Measurements from ENCODE around the gene BGLAP. TPM values are rescaled to one million over a fixed set of nuclear protein-coding genes. Genes with fewer than 3 reads are reported as not detected.

Gene BGLAP
- total and polyA plus RNA-seq, 2 of the 13 experiments (the other 11 are each of a cell fraction or from before 2014, with no cell fraction given) = 0.62 to 1.6 TPM

DNA sequence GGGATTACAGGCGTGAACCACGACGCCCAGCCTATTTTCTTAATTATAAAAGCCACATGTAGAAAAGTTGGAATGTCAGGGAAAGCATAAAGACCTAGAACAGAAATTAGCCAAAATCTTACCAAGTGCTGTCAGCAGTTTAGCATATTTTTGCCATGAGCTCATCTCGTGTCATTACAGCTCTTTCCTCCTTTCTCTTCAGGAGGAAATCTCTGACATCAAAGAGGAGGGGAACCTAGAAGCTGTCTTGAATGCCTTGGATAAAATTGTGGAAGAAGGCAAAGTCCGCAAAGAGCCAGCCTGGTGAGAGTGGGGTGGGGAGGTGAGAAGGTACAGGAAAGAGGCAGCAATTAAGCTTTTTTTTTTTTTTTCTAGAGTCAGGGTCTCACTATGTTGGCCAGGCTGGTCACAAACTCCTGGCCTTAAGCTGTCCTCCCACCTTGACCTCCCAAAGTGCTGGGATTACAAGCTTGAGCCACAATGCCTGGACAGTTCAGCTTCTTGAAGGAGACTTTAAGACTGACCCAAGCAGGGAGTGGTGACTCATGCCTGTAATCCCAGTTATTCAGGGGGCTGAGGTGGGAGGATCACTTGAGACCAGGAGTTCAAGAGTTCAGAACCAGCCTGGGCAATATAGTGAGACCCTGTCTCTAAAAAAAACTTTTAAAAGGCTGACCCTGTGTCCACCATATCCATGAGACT, 8.4 kb upstream of the BGLAP start:
- no TSS peak for BruUV-seq (replicated peaks)
- no peak overlapping the region for H2AFZ ChIP-seq (ENCODE audit: low read length)
- ChIA-PET POLR2A (interaction anchor here (0.7 to 1.0 kb wide), 2 partner anchors 13 to 14 kb away, joined by 3 to 5 read pairs; partner anchors contain the start of gene PAQR6), CTCF (ENCODE audit: low intra/inter-chr PET ratio, low total read pairs) (no interaction called here)
- H3K27me3 ChIP-seq (ENCODE audit: control insufficient read depth in 1 of 2, insufficient read depth in 2 of 2, low read length in 2 of 2) = no peaks in the 10 kb centered on the region
- intact Hi-C loops (cut with micrococcal nuclease; ENCODE audit: unreplicated experiment) = no loop called here
- TF ChIP-seq RFX3 (CRISPR knock-in tag; IDR thresholded peaks at IDR 0.05) (no peak), ZNF749 (CRISPR knock-in tag; IDR thresholded peaks at IDR 0.05; ENCODE audit: borderline replicate concordance) (no peak), HDAC6 (IDR thresholded peaks at IDR 0.05; ENCODE audit: low read depth, low read length) (no peak), SPEN (CRISPR knock-in tag; IDR thresholded peaks at IDR 0.05; ENCODE audit: low read depth) (no peak), ZSCAN31 (CRISPR knock-in tag; IDR thresholded peaks at IDR 0.05; ENCODE audit: low read depth) (no peak)
- TF ChIP-seq, protein P1, sequence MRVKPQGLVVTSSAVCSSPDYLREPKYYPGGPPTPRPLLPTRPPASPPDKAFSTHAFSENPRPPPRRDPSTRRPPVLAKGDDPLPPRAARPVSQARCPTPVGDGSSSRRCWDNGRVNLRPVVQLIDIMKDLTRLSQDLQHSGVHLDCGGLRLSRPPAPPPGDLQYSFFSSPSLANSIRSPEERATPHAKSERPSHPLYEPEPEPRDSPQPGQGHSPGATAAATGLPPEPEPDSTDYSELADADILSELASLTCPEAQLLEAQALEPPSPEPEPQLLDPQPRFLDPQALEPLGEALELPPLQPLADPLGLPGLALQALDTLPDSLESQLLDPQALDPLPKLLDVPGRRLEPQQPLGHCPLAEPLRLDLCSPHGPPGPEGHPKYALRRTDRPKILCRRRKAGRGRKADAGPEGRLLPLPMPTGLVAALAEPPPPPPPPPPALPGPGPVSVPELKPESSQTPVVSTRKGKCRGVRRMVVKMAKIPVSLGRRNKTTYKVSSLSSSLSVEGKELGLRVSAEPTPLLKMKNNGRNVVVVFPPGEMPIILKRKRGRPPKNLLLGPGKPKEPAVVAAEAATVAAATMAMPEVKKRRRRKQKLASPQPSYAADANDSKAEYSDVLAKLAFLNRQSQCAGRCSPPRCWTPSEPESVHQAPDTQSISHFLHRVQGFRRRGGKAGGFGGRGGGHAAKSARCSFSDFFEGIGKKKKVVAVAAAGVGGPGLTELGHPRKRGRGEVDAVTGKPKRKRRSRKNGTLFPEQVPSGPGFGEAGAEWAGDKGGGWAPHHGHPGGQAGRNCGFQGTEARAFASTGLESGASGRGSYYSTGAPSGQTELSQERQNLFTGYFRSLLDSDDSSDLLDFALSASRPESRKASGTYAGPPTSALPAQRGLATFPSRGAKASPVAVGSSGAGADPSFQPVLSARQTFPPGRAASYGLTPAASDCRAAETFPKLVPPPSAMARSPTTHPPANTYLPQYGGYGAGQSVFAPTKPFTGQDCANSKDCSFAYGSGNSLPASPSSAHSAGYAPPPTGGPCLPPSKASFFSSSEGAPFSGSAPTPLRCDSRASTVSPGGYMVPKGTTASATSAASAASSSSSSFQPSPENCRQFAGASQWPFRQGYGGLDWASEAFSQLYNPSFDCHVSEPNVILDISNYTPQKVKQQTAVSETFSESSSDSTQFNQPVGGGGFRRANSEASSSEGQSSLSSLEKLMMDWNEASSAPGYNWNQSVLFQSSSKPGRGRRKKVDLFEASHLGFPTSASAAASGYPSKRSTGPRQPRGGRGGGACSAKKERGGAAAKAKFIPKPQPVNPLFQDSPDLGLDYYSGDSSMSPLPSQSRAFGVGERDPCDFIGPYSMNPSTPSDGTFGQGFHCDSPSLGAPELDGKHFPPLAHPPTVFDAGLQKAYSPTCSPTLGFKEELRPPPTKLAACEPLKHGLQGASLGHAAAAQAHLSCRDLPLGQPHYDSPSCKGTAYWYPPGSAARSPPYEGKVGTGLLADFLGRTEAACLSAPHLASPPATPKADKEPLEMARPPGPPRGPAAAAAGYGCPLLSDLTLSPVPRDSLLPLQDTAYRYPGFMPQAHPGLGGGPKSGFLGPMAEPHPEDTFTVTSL (CRISPR knock-in tag; IDR thresholded peaks at IDR 0.05; ENCODE audit: borderline replicate concordance) = no peak
- TF ChIP-seq, protein P2, sequence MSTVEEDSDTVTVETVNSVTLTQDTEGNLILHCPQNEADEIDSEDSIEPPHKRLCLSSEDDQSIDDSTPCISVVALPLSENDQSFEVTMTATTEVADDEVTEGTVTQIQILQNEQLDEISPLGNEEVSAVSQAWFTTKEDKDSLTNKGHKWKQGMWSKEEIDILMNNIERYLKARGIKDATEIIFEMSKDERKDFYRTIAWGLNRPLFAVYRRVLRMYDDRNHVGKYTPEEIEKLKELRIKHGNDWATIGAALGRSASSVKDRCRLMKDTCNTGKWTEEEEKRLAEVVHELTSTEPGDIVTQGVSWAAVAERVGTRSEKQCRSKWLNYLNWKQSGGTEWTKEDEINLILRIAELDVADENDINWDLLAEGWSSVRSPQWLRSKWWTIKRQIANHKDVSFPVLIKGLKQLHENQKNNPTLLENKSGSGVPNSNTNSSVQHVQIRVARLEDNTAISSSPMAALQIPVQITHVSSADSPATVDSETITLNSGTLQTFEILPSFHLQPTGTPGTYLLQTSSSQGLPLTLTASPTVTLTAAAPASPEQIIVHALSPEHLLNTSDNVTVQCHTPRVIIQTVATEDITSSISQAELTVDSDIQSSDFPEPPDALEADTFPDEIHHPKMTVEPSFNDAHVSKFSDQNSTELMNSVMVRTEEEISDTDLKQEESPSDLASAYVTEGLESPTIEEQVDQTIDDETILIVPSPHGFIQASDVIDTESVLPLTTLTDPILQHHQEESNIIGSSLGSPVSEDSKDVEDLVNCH (CRISPR knock-in tag; IDR thresholded peaks at IDR 0.05) = no peak
- no peak overlapping the region for H3K9ac ChIP-seq (ENCODE audit: insufficient read depth, low read depth, low read length)
- H4K20me1 ChIP-seq (ENCODE audit: insufficient read depth, low read length) = no peaks in the 10 kb centered on the region
- H3K4me3 ChIP-seq (replicated peaks in 1 of 3; ENCODE audit: insufficient read depth in 1 of 3, low read depth in 2 of 3, low read length in 3 of 3) = no peak overlapping the region
- FAIRE-seq (no peak), ATAC-seq (no peak), DNase-seq (ENCODE audit: low spot score) (no peak)
- peaks cover 16 to 56% of the 10 kb centered on the region in 2 experiments for H3K36me3 ChIP-seq (replicated peaks in 1 of 2; ENCODE audit: control insufficient read depth in 1 of 2, insufficient read depth in 2 of 2, low read length in 2 of 2)
- 93% methylated on average over 5 of the region's 5 CpGs for WGBS (ENCODE audit: low lambda C conversion rate)
- no peak overlapping the region for H3K27ac ChIP-seq (ENCODE audit: extremely low read length, insufficient read depth, low read length)
- no peaks in the 10 kb centered on the region for H3K79me2 ChIP-seq (ENCODE audit: insufficient read depth, low read length)
- H3K9me3 ChIP-seq (ENCODE audit: low read length) = no peaks in the 10 kb centered on the region
- H3K4me1 ChIP-seq (ENCODE audit: insufficient read depth, low read length) = no peaks in the 10 kb centered on the region
- H3K4me2 ChIP-seq (ENCODE audit: low read depth, low read length) = no peak overlapping the region
- in situ Hi-C loops (cut with HindIII; ENCODE audit: extremely low pct_ligation_motif_present, low pct_unique_long_range_greater_than_20kb) = no loop called here

All from HepG2 (cell line).